ENCODE results near the gene ADSS2.

GRCh38 chr1:244437086-244437468, 14.6 kb downstream of the ADSS2 start:
- no peak for TF ChIP-seq CTCF (conservative IDR thresholded peaks at IDR 0.05)
- no peak for TF ChIP-seq EZH2 (IDR thresholded peaks at IDR 0.05; ENCODE audit: low read depth)

Data from PC-9 (cell line).